ENCODE results near the gene CCL25. TPM values are rescaled to one million over a fixed set of nuclear protein-coding genes. Genes with fewer than 3 reads are reported as not detected.

The CCL25 gene
- total and polyA plus RNA-seq, 2 of the 4 experiments (the other 2 are of a cell fraction) = not detected

DNA sequence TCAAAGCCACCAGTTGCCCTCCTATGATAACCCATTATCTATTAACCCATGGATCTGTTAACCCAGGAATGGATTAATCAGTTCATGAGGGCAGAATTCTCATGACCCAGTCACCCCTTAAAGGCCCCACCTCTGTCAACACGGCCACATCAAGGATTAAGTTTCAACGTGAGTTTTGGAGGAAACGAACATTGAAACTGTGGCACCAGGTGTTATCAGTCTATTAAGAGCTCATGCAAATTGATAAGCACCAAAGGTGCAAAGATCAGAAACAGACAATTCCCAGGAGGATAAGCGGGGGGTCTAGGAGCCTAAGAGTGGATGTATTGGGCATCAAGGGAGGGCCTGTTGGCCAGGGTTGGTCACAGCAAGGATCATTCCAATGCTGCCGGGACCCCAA, 27.2 kb upstream of the CCL25 start:
- Histone ChIP-seq H2AFZ (replicated peaks; ENCODE audit: low read length, poor library complexity) (no peak overlapping the region), H3K4me3 (ENCODE audit: insufficient read depth, low read depth, low read length) (no peak overlapping the region), H3K36me3 (ENCODE audit: control insufficient read depth, insufficient read depth, low read length) (no peaks in the 10 kb centered on the region), H3K27ac (ENCODE audit: insufficient read depth, low read length) (no peak overlapping the region), H4K91ac (ENCODE audit: insufficient read depth, low read depth, low read length) (no peak overlapping the region), H3K18ac (ENCODE audit: low read depth, low read length) (no peak overlapping the region), H3K9ac (ENCODE audit: low read depth, low read length) (no peak overlapping the region), H3K4me1 (ENCODE audit: control insufficient read depth, insufficient read depth, low read length) (peaks cover 2% of the 10 kb centered on the region; the same call in 1 of the 2 replicates), H3K4ac (ENCODE audit: low read depth, low read length) (no peak overlapping the region), H3K4me2 (ENCODE audit: low read depth, low read length) (no peak overlapping the region), H3K79me1 (ENCODE audit: low read depth in 1 of 2, low read length in 2 of 2) (no peaks in the 10 kb centered on the region), H4K5ac (ENCODE audit: low read depth, low read length) (no peak overlapping the region), H3K27me3 (ENCODE audit: control insufficient read depth, insufficient read depth, low read length) (no peaks in the 10 kb centered on the region), H4K20me1 (ENCODE audit: insufficient read depth, low read length) (no peaks in the 10 kb centered on the region), H3K23ac (ENCODE audit: low read depth, low read length) (no peak overlapping the region), H2BK120ac (ENCODE audit: low read depth, low read length) (no peak overlapping the region), H3K9me3 (ENCODE audit: control insufficient read depth, insufficient read depth, low read length) (no peaks in the 10 kb centered on the region), H3K9me1 (ENCODE audit: insufficient read depth, low read length) (no peaks in the 10 kb centered on the region; the same call in 1 of the 2 replicates), H2BK15ac (ENCODE audit: low read depth, low read length) (no peak overlapping the region), H2BK5ac (ENCODE audit: low read depth, low read length, poor library complexity, severe bottlenecking) (no peak overlapping the region), H3K14ac (replicated peaks; ENCODE audit: low read depth, low read length) (no peak overlapping the region), H2AK5ac (ENCODE audit: low read depth, low read length) (no peak overlapping the region), H2BK20ac (ENCODE audit: low read depth, low read length) (no peak overlapping the region), H4K8ac (ENCODE audit: low read depth in 2 of 2, low read length in 2 of 2) (no peak overlapping the region), H2AK9ac (replicated peaks; ENCODE audit: low read depth, low read length, poor library complexity) (no peak overlapping the region), H3K56ac (ENCODE audit: extremely low read depth, insufficient read depth, low read length) (no peak overlapping the region)
- ChIA-PET POLR2A (ENCODE audit: unreplicated experiment) (no interaction called here), CTCF (interaction anchor here (0.7 kb wide), 1 partner anchor 325 kb away, joined by 3 read pairs; no protein-coding TSS in a partner anchor)
- dilution Hi-C loops (cut with HindIII; ENCODE audit: low sequenced_read_pairs, unreplicated experiment) (no loop called here), intact Hi-C loops (cut with micrococcal nuclease) (no loop called here), in situ Hi-C loops (cut with MboI; ENCODE audit: low sequenced_read_pairs) (no loop called here)
- 82% methylated on average over 2 of the region's 5 CpGs; no CpG with 5 or more reads in 1 of the 2 experiments for WGBS, 2 experiments (ENCODE audit: extremely low coverage in 2 of 2, insufficient read length in 1 of 2)
- no peak for DNase-seq
- no peak for ATAC-seq (ENCODE audit: low read depth)
- no peak for TF ChIP-seq CHD1 (IDR thresholded peaks at IDR 0.05; ENCODE audit: low read depth, low read length)
- no TSS peak for BruUV-seq (replicated peaks)
